ENCODE measurements around the gene TBX6.
"Not testable (repeated sequence)": the region's sequence is repeated elsewhere in the genome, so short reads cannot be mapped to it uniquely, and the experiment has no call there.

TBX6 gene

GRCh38 chr16:30049871-30050270, 41.9 kb downstream of the TBX6 start:
- no peak for TF ChIP-seq CTCF (IDR thresholded peaks at IDR 0.05; ENCODE audit: extremely low read depth, missing control alignments)
- no peak for DNase-seq (ENCODE audit: low spot score)

GRCh38 chr16:30046588-30046987, 45.1 kb downstream of the TBX6 start:
- no peak for TF ChIP-seq CTCF (IDR thresholded peaks at IDR 0.05; ENCODE audit: extremely low read depth, missing control alignments)

GRCh38 chr16:30046178-30046577, 45.5 kb downstream of the TBX6 start:
- TF ChIP-seq CTCF (IDR thresholded peaks at IDR 0.05; ENCODE audit: extremely low read depth, missing control alignments): no peak
- DNase-seq (ENCODE audit: low spot score): no peak

More at GRCh38 chr16:30046588-30046987, 45.1 kb downstream of the TBX6 start:
- DNase-seq (ENCODE audit: low spot score): no peak

GRCh38 chr16:30041841-30042240, 49.9 kb downstream of the TBX6 start:
- TF ChIP-seq CTCF (IDR thresholded peaks at IDR 0.05; ENCODE audit: extremely low read depth, missing control alignments): no peak
- no peak for DNase-seq (ENCODE audit: low spot score)

GRCh38 chr16:30040690-30041089, 51.0 kb downstream of the TBX6 start:
- DNase-seq (ENCODE audit: low spot score): not testable (repeated sequence)

- no peak for DNase-seq (ENCODE audit: low spot score)
- TF ChIP-seq CTCF (IDR thresholded peaks at IDR 0.05; ENCODE audit: extremely low read depth, missing control alignments): no peak
Observed at GRCh38 chr16:30040221-30040620, 51.5 kb downstream of the TBX6 start.

Data from GM20000 (cell line).